Nephron progenitor cell (in vitro differentiated cells): Measurements from ENCODE around the gene MYO1G.

Experiments
- DNase-seq: peaks from one replicate; pipeline ENCODE4 v3.0.0; 2021
- H3K27ac Mint-ChIP-seq: 2 replicates; pipeline ENCODE4 v1.8.0; 2021; ENCODE audit warnings: mild to moderate bottlenecking, moderate library complexity, mixed read lengths
- H3K27me3 Mint-ChIP-seq: 2 replicates; pipeline ENCODE4 v1.8.0; 2021; ENCODE audit warnings: mild to moderate bottlenecking, low read depth, mixed read lengths; ENCODE audit not compliant: poor library complexity
- H3K36me3 Mint-ChIP-seq: 2 replicates; pipeline ENCODE4 v1.8.0; 2021; ENCODE audit warnings: low read depth, mixed read lengths
- H3K4me1 Mint-ChIP-seq: 2 replicates; pipeline ENCODE4 v1.8.0; 2021; ENCODE audit warnings: mixed read lengths
- H3K4me3 Mint-ChIP-seq: 2 replicates; pipeline ENCODE4 v1.8.0; 2021; ENCODE audit warnings: mild to moderate bottlenecking, moderate library complexity, mixed read lengths
- H3K9me3 Mint-ChIP-seq: 2 replicates; pipeline ENCODE4 v1.8.0; 2021; ENCODE audit warnings: mild to moderate bottlenecking, moderate library complexity, mixed read lengths
- TF ChIP-seq, protein P1 (sequence below): fragments of 200-600 bp; sonication (generic); IDR thresholded peaks from 2 replicates; pipeline ENCODE4 v1.5.0; 2021; ENCODE audit warnings: antibody characterized with exemption

The MYO1G gene

DNA sequence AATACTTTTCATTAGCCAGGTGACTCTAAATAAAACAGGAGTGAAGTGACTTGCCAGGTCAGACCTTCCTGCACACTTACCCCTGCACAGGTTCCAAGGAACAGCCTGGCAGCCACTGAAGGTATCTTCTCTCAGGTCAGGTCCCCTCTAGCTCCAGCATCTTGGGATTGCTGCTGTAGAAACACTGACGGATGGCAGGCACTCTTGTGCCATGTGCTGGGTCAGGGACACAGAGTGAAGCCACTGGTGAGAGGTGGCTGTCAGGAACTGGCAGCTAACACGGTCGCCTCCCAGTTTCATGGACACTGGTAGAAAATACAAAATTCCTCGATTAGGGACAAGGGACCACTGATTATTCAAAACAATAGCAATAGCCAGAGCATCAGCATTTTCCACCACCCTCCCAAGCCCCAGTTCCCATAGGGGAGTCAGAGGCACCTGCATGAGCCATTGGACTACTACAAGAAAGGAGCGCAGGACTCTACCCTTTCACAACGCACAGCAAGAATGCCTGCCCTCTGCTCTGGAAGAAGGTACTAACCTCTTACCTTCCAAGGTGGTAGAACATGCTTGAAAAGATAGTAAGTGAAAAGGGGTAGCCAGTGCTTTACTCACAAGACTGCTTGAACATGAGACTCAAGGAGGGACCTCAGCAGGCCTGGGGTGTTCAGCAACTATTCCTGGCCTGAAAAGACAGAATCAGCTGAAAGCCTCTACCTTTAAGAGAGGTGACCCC lies 5.1 kb upstream of the MYO1G start:
- no peak for DNase-seq
- H3K27me3 Mint-ChIP-seq = peaks cover 6% of the 10 kb centered on the region
- TF ChIP-seq, protein P1, sequence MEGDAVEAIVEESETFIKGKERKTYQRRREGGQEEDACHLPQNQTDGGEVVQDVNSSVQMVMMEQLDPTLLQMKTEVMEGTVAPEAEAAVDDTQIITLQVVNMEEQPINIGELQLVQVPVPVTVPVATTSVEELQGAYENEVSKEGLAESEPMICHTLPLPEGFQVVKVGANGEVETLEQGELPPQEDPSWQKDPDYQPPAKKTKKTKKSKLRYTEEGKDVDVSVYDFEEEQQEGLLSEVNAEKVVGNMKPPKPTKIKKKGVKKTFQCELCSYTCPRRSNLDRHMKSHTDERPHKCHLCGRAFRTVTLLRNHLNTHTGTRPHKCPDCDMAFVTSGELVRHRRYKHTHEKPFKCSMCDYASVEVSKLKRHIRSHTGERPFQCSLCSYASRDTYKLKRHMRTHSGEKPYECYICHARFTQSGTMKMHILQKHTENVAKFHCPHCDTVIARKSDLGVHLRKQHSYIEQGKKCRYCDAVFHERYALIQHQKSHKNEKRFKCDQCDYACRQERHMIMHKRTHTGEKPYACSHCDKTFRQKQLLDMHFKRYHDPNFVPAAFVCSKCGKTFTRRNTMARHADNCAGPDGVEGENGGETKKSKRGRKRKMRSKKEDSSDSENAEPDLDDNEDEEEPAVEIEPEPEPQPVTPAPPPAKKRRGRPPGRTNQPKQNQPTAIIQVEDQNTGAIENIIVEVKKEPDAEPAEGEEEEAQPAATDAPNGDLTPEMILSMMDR = no peak
- peaks cover 37% of the 10 kb centered on the region for H3K4me1 Mint-ChIP-seq
- H3K36me3 Mint-ChIP-seq = peaks cover 41% of the 10 kb centered on the region
- H3K9me3 Mint-ChIP-seq = no peaks in the 10 kb centered on the region
- H3K27ac Mint-ChIP-seq = peak overlapping the region; percentile 85
- peak overlapping the region; percentile 97 for H3K4me3 Mint-ChIP-seq

DNA sequence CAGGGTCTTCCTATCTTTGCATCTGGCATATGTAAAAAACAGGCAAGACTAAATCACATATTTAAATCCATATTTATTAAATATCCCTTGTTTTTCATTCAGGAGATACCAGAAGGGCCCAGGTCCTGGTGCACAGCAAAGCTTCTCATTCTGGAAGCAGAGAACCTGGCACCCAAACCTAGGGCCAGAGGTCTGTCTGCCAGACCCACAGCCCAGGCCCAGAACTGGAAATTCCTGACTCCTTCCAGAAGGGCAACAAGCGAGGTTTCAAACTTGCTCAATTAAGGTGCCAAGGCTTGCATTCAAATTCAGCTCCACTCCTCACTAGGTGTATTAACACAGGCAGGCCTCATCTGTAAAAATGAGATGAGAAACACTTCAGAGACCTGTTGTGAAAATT lies 4.2 kb upstream of the MYO1G start:
- TF ChIP-seq, protein P1 = no peak
- Mint-ChIP-seq H3K27ac (no peak overlapping the region), H3K9me3 (no peaks in the 10 kb centered on the region), H3K4me3 (no peak overlapping the region), H3K4me1 (peaks cover 37% of the 10 kb centered on the region), H3K36me3 (peaks cover 41% of the 10 kb centered on the region), H3K27me3 (peaks cover 6% of the 10 kb centered on the region)
- DNase-seq = no peak

DNA sequence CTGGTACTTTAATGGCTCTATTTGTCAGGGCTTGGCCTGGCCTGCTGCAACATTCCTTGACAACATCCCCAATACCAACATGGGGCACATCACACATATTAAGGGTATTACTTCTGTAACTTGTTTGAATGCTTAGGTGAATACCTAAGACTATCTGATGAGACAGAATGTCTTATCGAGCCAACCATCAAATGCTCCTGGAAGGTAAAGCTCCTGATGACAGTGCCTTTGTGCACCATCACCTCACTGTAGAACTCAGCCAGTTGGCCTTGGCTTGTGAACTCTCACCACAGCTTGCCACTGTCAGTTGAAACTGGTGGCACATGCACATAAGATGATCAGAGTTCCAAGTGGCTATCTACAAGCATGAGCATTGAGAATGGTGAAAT lies 3.7 kb upstream of the MYO1G start:
- Mint-ChIP-seq H3K27me3 (peaks cover 6% of the 10 kb centered on the region), H3K9me3 (no peaks in the 10 kb centered on the region), H3K36me3 (peaks cover 38% of the 10 kb centered on the region), H3K4me3 (no peak overlapping the region), H3K27ac (no peak overlapping the region), H3K4me1 (peaks cover 34% of the 10 kb centered on the region)
- TF ChIP-seq, protein P1 = no peak
- DNase-seq = no peak

DNA sequence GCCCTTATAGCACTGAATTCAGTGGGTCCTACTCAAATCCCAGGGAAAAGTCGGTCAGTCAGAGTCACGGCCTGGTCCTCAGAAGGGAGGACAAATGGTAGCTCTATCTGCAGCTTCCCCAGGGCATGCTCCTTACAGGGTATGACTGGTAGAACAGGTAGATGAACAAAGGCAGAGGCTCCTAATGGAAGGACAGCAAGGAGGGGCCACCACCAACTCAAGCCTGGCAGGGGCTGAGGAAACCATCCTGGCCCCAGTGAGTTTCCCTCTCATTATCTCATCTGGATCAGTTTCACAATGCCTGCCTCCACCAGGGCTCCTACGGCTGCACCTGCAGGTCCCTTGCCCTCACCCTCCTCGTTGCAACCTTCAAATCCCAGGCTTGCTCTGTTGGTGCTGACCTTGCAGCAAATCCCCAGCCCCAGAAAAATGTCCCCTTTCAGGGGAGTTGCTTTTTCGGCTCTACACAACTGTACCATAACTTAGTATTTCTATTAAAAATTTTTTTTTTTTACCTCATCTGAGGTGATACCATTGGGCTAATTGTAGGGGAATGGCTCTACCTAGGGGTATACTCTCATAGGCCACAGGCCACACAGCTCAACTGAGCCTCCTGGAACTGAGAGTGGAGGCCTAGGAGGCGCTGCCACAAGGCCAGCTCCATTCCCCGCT lies 2.4 kb upstream of the MYO1G start:
- DNase-seq = no peak
- peaks cover 2% of the 10 kb centered on the region for H3K27me3 Mint-ChIP-seq
- peak overlapping the region; percentile 83 for H3K27ac Mint-ChIP-seq

DNA sequence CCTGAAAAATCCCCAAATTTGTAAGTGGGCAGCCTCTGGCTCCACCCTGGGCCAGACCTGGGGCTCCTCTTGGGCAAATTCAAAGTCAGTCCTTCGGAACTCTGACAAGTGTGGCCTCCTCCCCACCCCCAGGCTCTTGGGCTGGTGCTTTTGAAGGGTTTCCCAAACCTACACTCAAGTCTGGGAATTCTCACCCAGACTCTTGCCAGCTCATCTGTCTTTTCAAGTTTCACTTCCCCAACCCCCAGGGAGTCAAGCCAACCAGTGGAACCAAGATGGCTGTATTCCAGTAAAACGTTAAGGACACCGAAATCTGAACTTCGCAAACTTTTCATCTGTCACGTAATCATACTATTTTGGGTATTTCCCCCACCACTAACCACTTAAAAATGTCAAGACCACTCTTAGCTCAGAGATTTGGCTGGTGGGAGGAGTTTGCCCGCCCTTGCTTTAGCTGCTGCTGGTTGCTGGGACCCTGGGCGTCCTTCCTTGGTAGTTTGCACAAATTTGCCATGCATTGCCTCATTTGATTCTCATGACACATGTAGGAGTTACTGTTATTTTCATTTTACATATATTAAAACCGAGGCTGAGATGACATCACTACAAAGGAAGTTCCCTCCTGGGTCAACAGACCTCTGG lies 1.7 kb upstream of the MYO1G start:
- H3K9me3 Mint-ChIP-seq = no peaks in the 10 kb centered on the region
- H3K36me3 Mint-ChIP-seq = peaks cover 33% of the 10 kb centered on the region
- DNase-seq = no peak
- H3K27ac Mint-ChIP-seq = peak overlapping the region; percentile 55
- H3K27me3 Mint-ChIP-seq = peaks cover 3% of the 10 kb centered on the region
- H3K4me3 Mint-ChIP-seq = no peak overlapping the region
- peaks cover 18% of the 10 kb centered on the region for H3K4me1 Mint-ChIP-seq
- TF ChIP-seq, protein P1 = no peak

More for the DNA sequence above, 2.4 kb upstream of the MYO1G start:
- H3K36me3 Mint-ChIP-seq = peaks cover 37% of the 10 kb centered on the region
- TF ChIP-seq, protein P1 = no peak
- H3K4me3 Mint-ChIP-seq = no peak overlapping the region
- no peaks in the 10 kb centered on the region for H3K9me3 Mint-ChIP-seq
- peaks cover 24% of the 10 kb centered on the region for H3K4me1 Mint-ChIP-seq
